ENCODE measurements around the gene ADGRB3. TPM values are rescaled to one million over a fixed set of nuclear protein-coding genes. Genes with fewer than 3 reads are reported as not detected.

ADGRB3 gene
- total RNA-seq, 1 donor from 2014 or later: 1.5 TPM

- no peaks in the 10 kb centered on the region for H3K4me1 ChIP-seq
- Mint-ChIP-seq H3K4me3 (no peak overlapping the region), H3K36me3 (no peaks in the 10 kb centered on the region), H3K27me3 (ENCODE audit: insufficient read depth, low read depth) (no peaks in the 10 kb centered on the region), H3K27ac (no peak overlapping the region), H3K9me3 (no peaks in the 10 kb centered on the region), H3K4me1 (no peaks in the 10 kb centered on the region)
- H3K9me3 ChIP-seq (ENCODE audit: low read depth): no peaks in the 10 kb centered on the region
- H3K79me2 ChIP-seq (ENCODE audit: low read depth): no peaks in the 10 kb centered on the region
- no peak overlapping the region for H3K9ac ChIP-seq
- H2AFZ ChIP-seq (replicated peaks): no peak overlapping the region
- H3K4me2 ChIP-seq: no peak overlapping the region
- H4K20me1 ChIP-seq (ENCODE audit: low read depth): no peaks in the 10 kb centered on the region
- TF ChIP-seq CTCF (IDR thresholded peaks at IDR 0.05) (no peak), EZH2 (IDR thresholded peaks at IDR 0.05) (no peak), EZH2phosphoT487 (IDR thresholded peaks at IDR 0.05) (no peak)
- H3K27ac ChIP-seq: no peak overlapping the region
- H3K27me3 ChIP-seq: no peaks in the 10 kb centered on the region
- H3F3A ChIP-seq (ENCODE audit: low read depth): no peaks in the 10 kb centered on the region
- H3K36me3 ChIP-seq: no peaks in the 10 kb centered on the region
- DNase-seq (ENCODE audit: low spot score): no peak
- no peak overlapping the region for H3K4me3 ChIP-seq
Measured at GRCh38 chr6:69063401-69063800, 428.3 kb downstream of the ADGRB3 start.

- H3K4me1 ChIP-seq: no peaks in the 10 kb centered on the region
- H3K4me2 ChIP-seq: no peak overlapping the region
- Mint-ChIP-seq H3K36me3 (no peaks in the 10 kb centered on the region), H3K4me1 (no peaks in the 10 kb centered on the region), H3K27me3 (ENCODE audit: insufficient read depth, low read depth) (no peaks in the 10 kb centered on the region), H3K4me3 (no peak overlapping the region), H3K27ac (no peak overlapping the region), H3K9me3 (no peaks in the 10 kb centered on the region)
- H3K9me3 ChIP-seq (ENCODE audit: low read depth): no peaks in the 10 kb centered on the region
- TF ChIP-seq CTCF (IDR thresholded peaks at IDR 0.05): no peak
- TF ChIP-seq EZH2phosphoT487 (IDR thresholded peaks at IDR 0.05): no peak
- TF ChIP-seq EZH2 (IDR thresholded peaks at IDR 0.05): no peak
- H3K36me3 ChIP-seq: no peaks in the 10 kb centered on the region
- no peak for DNase-seq (ENCODE audit: low spot score)
- no peak overlapping the region for H3K4me3 ChIP-seq
- H4K20me1 ChIP-seq (ENCODE audit: low read depth): no peaks in the 10 kb centered on the region
- H3F3A ChIP-seq (ENCODE audit: low read depth): no peaks in the 10 kb centered on the region
- no peak overlapping the region for H3K27ac ChIP-seq
- no peaks in the 10 kb centered on the region for H3K27me3 ChIP-seq
- no peak overlapping the region for H3K9ac ChIP-seq
- no peaks in the 10 kb centered on the region for H3K79me2 ChIP-seq (ENCODE audit: low read depth)
- no peak overlapping the region for H2AFZ ChIP-seq (replicated peaks)
Measured at GRCh38 chr6:69064226-69064625, 429.1 kb downstream of the ADGRB3 start.

GRCh38 chr6:69069881-69070280 lies 434.8 kb downstream of the ADGRB3 start:
- Mint-ChIP-seq H3K27me3 (ENCODE audit: insufficient read depth, low read depth) (no peaks in the 10 kb centered on the region), H3K9me3 (no peaks in the 10 kb centered on the region), H3K36me3 (no peaks in the 10 kb centered on the region), H3K4me1 (no peaks in the 10 kb centered on the region), H3K4me3 (no peak overlapping the region), H3K27ac (no peak overlapping the region)
- no peak overlapping the region for H3K4me3 ChIP-seq
- TF ChIP-seq EZH2 (IDR thresholded peaks at IDR 0.05) (no peak), EZH2phosphoT487 (IDR thresholded peaks at IDR 0.05) (no peak), CTCF (IDR thresholded peaks at IDR 0.05) (no peak)
- H3K4me1 ChIP-seq: no peaks in the 10 kb centered on the region
- no peaks in the 10 kb centered on the region for H3F3A ChIP-seq (ENCODE audit: low read depth)
- H3K27ac ChIP-seq: no peak overlapping the region
- no peaks in the 10 kb centered on the region for H3K79me2 ChIP-seq (ENCODE audit: low read depth)
- H3K9ac ChIP-seq: no peak overlapping the region
- H3K9me3 ChIP-seq (ENCODE audit: low read depth): no peaks in the 10 kb centered on the region
- H4K20me1 ChIP-seq (ENCODE audit: low read depth): no peaks in the 10 kb centered on the region
- no peaks in the 10 kb centered on the region for H3K36me3 ChIP-seq
- no peak overlapping the region for H3K4me2 ChIP-seq
- no peaks in the 10 kb centered on the region for H3K27me3 ChIP-seq
- DNase-seq (ENCODE audit: low spot score): no peak
- no peak overlapping the region for H2AFZ ChIP-seq (replicated peaks)

Measured in neural progenitor cell (in vitro differentiated cells).